HG02610 (cell line): Measurements from ENCODE around the gene SMG6.
A peak's percentile ranks its signal among the peaks of the same experiment; 100 is the strongest.
"Not testable (repeated sequence)": the region's sequence is repeated elsewhere in the genome, so short reads cannot be mapped to it uniquely, and the experiment has no call there.

Experiments
- ATAC-seq: cut with Tn5 transposase; IDR thresholded peaks from one replicate; pipeline ENCODE4 v1.9.1; 2021; ENCODE audit warnings: mild to moderate bottlenecking, moderate library complexity; ENCODE audit not compliant: unreplicated experiment

The SMG6 gene

GRCh38 chr17:2155573-2155972 is 148.0 kb downstream of the SMG6 start:
- ATAC-seq = no peak

- no peak for ATAC-seq
These were observed 152.1 kb downstream of the SMG6 start for GRCh38 chr17:2151358-2152033.

GRCh38 chr17:2150806-2151205 is 152.8 kb downstream of the SMG6 start:
- no peak for ATAC-seq

GRCh38 chr17:2149934-2150333 is 153.7 kb downstream of the SMG6 start:
- ATAC-seq = no peak

GRCh38 chr17:2146132-2146871 is 157.3 kb downstream of the SMG6 start:
- no peak for ATAC-seq

- no peak for ATAC-seq
These were observed 158.9 kb downstream of the SMG6 start for GRCh38 chr17:2144701-2145100.

GRCh38 chr17:2143332-2143731 is 160.3 kb downstream of the SMG6 start:
- ATAC-seq = no peak

GRCh38 chr17:2142682-2143081 is 160.9 kb downstream of the SMG6 start:
- ATAC-seq = not testable (repeated sequence)

- ATAC-seq = no peak
These were observed 162.9 kb downstream of the SMG6 start for GRCh38 chr17:2140683-2141082.

- peak; percentile 27 for ATAC-seq
These were observed 164.8 kb downstream of the SMG6 start for GRCh38 chr17:2138761-2139160.

- peak; percentile 60 for ATAC-seq
These were observed 165.3 kb downstream of the SMG6 start for GRCh38 chr17:2138318-2138717.

GRCh38 chr17:2137342-2138098 is 166.1 kb downstream of the SMG6 start:
- ATAC-seq = peak; percentile 64

GRCh38 chr17:2136241-2136640 is 167.3 kb downstream of the SMG6 start:
- ATAC-seq = no peak

- ATAC-seq = no peak
These were observed 175.6 kb downstream of the SMG6 start for GRCh38 chr17:2128011-2128410.

- ATAC-seq = no peak
These were observed 178.5 kb downstream of the SMG6 start for GRCh38 chr17:2125013-2125535.

- ATAC-seq = no peak
These were observed 179.2 kb downstream of the SMG6 start for GRCh38 chr17:2124391-2124790.

- ATAC-seq = no peak
These were observed 180.0 kb downstream of the SMG6 start for GRCh38 chr17:2123375-2124251.

GRCh38 chr17:2122641-2123302 is 180.8 kb downstream of the SMG6 start:
- ATAC-seq = no peak

- no peak for ATAC-seq
These were observed 182.8 kb downstream of the SMG6 start for GRCh38 chr17:2120586-2121335.
